Liver (tissue), 3 donors: ENCODE data around the gene KCNQ1.

Experiments
- FOXA1 ChIP-seq: IDR thresholded peaks from 2 replicates; pipeline ENCODE4 v1.6.1; 2016; ENCODE audit warnings: antibody characterized with exemption
- JUND ChIP-seq, 2 donors: IDR thresholded peaks; 2 replicates each; pipeline ENCODE4 v1.6.1; 2016; ENCODE audit warnings: antibody characterized with exemption in 2 of 2
- RXRA ChIP-seq, 2 donors: IDR thresholded peaks; 2 replicates each; pipeline ENCODE4 v1.6.1; 2017 to 2018; ENCODE audit warnings: antibody characterized with exemption in 2 of 2, mild to moderate bottlenecking in 1 of 2
- SP1 ChIP-seq: IDR thresholded peaks from 2 replicates; pipeline ENCODE4 v1.6.1; 2018; ENCODE audit warnings: antibody characterized with exemption, mild to moderate bottlenecking
- YY1 ChIP-seq: IDR thresholded peaks from 2 replicates; pipeline ENCODE4 v1.6.1; 2016; ENCODE audit warnings: antibody characterized with exemption, mild to moderate bottlenecking
- TF ChIP-seq, protein P1 (sequence below): fragments of 150-350 bp; IDR thresholded peaks from 2 replicates; pipeline ENCODE4 v1.5.1; 2017; ENCODE audit warnings: improper control_type of control experiment, low read depth, low read length; ENCODE audit not compliant: missing input control
- TF ChIP-seq, protein P2 (sequence below): IDR thresholded peaks from 2 replicates; pipeline ENCODE4 v1.6.1; 2016; ENCODE audit warnings: antibody characterized with exemption
- donor health status: healthy.
- donor health status: healthy.

DNA sequence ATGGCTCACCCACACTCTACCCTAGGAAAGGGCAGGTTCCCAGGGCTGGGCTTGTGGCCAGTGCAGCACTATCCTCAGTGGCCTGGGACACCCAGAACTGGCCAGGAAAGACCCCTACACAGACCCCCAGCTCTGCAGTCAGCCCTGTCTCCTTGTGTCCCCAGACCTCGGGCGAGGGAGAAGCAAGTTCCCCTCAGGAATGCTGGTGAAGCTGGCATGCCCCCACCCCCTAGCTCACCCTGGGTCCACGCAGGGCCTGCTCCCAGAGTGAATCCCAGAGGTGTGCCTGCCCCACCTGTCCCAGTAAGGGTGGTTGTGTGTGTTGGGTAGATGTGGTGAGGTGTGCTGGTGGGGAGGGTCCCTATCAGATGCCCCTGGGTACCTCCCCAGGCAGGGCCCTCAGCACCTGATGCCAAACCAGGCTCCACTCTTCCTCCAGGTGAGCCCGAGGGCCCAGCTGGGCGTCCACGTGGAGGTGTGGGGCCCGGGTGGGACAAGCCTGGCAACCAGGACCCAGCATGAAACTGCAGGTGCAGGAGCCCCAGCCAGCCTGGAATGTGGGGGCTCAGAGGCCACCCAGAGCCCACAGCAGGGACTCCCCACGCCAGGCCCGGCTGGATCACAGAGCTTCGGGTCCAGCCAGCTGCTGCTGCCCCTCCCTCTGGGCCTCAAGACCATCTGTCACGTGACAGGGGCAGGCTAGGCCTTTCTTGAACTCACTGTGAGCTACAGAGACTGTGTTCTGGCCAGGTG lies 303.4 kb downstream of the KCNQ1 start:
- TF ChIP-seq, protein P1, sequence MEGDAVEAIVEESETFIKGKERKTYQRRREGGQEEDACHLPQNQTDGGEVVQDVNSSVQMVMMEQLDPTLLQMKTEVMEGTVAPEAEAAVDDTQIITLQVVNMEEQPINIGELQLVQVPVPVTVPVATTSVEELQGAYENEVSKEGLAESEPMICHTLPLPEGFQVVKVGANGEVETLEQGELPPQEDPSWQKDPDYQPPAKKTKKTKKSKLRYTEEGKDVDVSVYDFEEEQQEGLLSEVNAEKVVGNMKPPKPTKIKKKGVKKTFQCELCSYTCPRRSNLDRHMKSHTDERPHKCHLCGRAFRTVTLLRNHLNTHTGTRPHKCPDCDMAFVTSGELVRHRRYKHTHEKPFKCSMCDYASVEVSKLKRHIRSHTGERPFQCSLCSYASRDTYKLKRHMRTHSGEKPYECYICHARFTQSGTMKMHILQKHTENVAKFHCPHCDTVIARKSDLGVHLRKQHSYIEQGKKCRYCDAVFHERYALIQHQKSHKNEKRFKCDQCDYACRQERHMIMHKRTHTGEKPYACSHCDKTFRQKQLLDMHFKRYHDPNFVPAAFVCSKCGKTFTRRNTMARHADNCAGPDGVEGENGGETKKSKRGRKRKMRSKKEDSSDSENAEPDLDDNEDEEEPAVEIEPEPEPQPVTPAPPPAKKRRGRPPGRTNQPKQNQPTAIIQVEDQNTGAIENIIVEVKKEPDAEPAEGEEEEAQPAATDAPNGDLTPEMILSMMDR: no peak
- TF ChIP-seq YY1 (no peak), RXRA (IDR thresholded peaks at IDR 0.05) (no peak), JUND (IDR thresholded peaks at IDR 0.05) (no peak), SP1 (no peak), FOXA1 (no peak)
- TF ChIP-seq, protein P2, sequence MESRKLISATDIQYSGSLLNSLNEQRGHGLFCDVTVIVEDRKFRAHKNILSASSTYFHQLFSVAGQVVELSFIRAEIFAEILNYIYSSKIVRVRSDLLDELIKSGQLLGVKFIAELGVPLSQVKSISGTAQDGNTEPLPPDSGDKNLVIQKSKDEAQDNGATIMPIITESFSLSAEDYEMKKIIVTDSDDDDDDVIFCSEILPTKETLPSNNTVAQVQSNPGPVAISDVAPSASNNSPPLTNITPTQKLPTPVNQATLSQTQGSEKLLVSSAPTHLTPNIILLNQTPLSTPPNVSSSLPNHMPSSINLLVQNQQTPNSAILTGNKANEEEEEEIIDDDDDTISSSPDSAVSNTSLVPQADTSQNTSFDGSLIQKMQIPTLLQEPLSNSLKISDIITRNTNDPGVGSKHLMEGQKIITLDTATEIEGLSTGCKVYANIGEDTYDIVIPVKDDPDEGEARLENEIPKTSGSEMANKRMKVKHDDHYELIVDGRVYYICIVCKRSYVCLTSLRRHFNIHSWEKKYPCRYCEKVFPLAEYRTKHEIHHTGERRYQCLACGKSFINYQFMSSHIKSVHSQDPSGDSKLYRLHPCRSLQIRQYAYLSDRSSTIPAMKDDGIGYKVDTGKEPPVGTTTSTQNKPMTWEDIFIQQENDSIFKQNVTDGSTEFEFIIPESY: no peak
